ENCODE results near the gene WWTR1.

Gene WWTR1

DNA sequence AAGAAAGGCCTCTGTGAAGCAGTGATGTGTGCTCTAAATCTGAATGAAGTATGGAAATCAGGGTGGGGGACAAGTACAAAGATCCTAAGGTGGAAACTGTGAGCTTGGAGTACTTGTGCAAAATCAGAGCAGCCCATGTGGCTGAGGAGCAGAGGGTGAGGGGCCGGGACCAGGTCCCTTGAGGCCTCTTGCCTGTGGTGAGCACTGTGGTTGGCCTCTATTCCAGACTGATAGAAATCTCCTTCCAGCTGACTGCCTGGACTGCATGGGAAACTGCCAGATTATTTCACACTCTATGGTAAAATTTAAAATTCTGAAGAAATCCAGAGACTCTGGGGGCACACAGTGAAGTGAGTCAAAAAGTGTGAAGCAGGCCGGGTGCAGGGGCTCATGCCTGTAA lies 101.9 kb downstream of the WWTR1 start:
- DNase-seq (ENCODE audit: low read depth) = no peak
- H3K4me3 ChIP-seq (ENCODE audit: low read depth, low read length) = no peak overlapping the region
- TF ChIP-seq, protein P1, sequence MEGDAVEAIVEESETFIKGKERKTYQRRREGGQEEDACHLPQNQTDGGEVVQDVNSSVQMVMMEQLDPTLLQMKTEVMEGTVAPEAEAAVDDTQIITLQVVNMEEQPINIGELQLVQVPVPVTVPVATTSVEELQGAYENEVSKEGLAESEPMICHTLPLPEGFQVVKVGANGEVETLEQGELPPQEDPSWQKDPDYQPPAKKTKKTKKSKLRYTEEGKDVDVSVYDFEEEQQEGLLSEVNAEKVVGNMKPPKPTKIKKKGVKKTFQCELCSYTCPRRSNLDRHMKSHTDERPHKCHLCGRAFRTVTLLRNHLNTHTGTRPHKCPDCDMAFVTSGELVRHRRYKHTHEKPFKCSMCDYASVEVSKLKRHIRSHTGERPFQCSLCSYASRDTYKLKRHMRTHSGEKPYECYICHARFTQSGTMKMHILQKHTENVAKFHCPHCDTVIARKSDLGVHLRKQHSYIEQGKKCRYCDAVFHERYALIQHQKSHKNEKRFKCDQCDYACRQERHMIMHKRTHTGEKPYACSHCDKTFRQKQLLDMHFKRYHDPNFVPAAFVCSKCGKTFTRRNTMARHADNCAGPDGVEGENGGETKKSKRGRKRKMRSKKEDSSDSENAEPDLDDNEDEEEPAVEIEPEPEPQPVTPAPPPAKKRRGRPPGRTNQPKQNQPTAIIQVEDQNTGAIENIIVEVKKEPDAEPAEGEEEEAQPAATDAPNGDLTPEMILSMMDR (IDR thresholded peaks at IDR 0.05; ENCODE audit: low read depth, low read length, missing control alignments) = no peak

DNA sequence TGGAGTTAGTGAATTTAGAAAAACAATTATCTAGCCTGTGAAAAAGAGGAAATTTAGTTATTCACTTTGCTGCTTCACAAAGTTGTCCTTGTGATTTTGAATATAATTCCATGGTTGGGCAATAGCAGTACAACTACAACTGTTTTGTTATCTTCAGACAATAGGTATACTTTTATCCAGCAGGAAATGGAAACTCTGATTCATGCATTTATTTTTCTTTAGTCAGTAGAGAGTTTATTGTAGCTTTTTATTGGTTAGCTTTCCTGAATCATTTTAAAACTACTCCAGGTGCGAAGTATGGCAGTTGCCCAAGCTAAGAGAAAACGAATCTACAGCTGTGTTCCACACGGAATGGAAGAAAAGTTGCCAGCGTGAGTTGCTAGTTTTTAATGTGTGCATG lies 103.0 kb downstream of the WWTR1 start:
- TF ChIP-seq, protein P1 (IDR thresholded peaks at IDR 0.05; ENCODE audit: low read depth, low read length, missing control alignments) = no peak
- no peak overlapping the region for H3K4me3 ChIP-seq (ENCODE audit: low read depth, low read length)
- no peak for DNase-seq (ENCODE audit: low read depth)

DNA sequence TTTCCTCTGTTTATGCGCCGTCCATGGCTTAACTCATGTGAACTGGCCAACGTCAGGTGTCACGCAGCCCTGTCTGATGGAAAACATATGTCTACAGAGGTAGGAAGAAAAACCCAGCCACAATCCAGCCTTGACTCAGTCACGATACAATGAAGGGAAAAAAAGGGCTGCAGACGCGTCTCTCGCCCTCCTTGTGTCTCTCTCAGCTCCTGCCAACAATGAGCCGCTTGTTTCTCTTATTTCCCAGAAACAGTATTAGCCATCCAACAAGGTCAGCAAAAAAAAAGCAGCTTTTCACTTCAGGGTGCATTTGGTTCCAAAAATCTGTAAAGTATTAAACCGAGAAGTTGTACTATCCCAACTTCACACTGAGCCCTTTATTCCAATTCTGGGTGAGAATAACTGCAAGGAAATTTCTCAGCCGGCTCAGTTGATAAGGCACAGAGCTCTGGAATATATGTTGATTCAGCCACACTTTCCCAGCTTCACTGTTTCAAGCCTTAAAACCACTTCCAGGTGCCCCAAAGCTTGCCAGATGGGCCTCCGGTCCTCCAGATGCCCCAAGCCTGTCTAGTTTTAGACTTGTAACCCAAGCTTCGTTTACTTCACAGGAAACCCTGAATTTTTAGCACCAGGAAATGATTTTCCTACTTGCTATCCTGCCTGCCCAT lies 103.9 kb downstream of the WWTR1 start:
- no peak for DNase-seq (ENCODE audit: low read depth)
- TF ChIP-seq, protein P1 (IDR thresholded peaks at IDR 0.05; ENCODE audit: low read depth, low read length, missing control alignments) = no peak
- H3K4me3 ChIP-seq (ENCODE audit: low read depth, low read length) = no peak overlapping the region

DNA sequence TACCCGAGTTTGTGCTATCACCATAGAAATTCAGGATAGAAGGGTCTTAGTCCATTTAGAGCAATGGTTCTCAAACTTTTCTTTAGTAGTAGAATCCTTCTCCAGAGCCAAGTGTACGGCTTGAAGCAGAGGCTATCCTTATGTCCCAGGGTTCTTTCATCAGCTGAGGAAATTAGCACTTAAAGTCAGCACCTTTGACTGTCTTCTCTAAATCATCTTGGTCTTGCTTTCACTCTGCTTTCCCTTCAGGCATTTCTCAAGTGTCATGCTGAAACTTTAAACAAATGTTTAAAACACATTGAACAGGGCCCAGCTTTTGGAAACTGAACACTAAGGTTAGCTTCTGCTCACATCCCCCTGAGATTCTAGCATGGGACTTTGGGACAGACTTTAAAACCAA lies 105.1 kb downstream of the WWTR1 start:
- DNase-seq (ENCODE audit: low read depth) = no peak
- H3K4me3 ChIP-seq (ENCODE audit: low read depth, low read length) = no peak overlapping the region
- TF ChIP-seq, protein P1 (IDR thresholded peaks at IDR 0.05; ENCODE audit: low read depth, low read length, missing control alignments) = no peak

DNA sequence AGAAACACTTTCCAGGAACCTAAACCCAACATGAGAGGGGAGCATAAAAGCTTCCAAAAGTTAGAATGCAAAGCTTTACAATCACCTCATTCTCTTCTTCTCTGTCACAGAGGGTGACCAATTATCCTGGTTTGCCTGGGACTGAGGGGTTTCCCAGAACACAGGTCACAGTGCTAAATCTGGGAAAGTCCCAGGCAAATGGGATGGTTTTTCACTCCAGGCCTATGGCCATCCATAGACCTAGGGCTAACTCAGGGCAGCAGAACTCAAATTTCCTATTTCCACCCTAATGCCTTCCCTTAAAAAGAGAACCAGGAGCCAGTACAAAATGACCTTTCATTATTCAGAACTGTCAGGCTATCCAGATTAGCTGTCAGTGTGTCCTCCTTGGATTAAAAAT lies 106.3 kb downstream of the WWTR1 start:
- TF ChIP-seq, protein P1 (IDR thresholded peaks at IDR 0.05; ENCODE audit: low read depth, low read length, missing control alignments) = no peak
- DNase-seq (ENCODE audit: low read depth) = no peak
- H3K4me3 ChIP-seq (ENCODE audit: low read depth, low read length) = no peak overlapping the region

DNA sequence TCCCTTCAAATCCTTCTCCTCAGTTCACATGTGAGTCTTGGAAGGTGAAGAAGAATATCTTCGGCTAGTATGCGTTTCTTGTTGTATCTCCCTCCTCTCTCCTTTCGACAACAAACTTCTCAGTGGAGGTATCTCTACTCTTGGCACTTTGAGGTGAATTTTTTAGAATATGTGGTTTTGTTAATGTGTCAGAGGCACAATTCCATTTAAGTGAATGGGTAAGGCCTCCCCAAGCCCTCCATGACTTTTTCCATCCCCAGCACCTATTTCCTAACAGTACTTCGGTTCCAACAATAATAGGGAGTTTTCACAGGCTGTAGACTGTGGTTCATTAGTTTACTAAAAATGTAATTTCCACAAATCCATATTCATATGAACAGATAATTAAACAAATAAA lies 109.2 kb downstream of the WWTR1 start:
- H3K4me3 ChIP-seq (ENCODE audit: low read depth, low read length) = no peak overlapping the region
- no peak for DNase-seq (ENCODE audit: low read depth)
- TF ChIP-seq, protein P1 (IDR thresholded peaks at IDR 0.05; ENCODE audit: low read depth, low read length, missing control alignments) = no peak
